ENCODE data around the gene HYAL2. TPM values are rescaled to one million over a fixed set of nuclear protein-coding genes. Genes with fewer than 3 reads are reported as not detected.

Gene HYAL2
- total and polyA plus RNA-seq, 10 of the 15 experiments (the other 5 are each of a cell fraction or from before 2014, with no cell fraction given) = 0.06 to 21.8 (median 12.7) TPM

- no peak for TF ChIP-seq ETV6 (conservative IDR thresholded peaks at IDR 0.05 in 1 of 2, IDR thresholded peaks at IDR 0.05 in 1 of 2; ENCODE audit: borderline replicate concordance in 1 of 2, low read depth in 1 of 2)
These were observed 51.1 kb downstream of the HYAL2 start (continued) for GRCh38 chr3:50271314-50271936.

- H3K27me3 ChIP-seq (replicated peaks in 1 of 2; ENCODE audit: control insufficient read depth in 2 of 2, insufficient read depth in 2 of 2, low read length in 1 of 2) = peaks cover 7 to 13% of the 10 kb centered on the region in 2 experiments; a peak in 3 of 4 replicates
- no peak overlapping the region for H3K27ac ChIP-seq (ENCODE audit: control insufficient read depth, insufficient read depth)
- SMC1A ChIA-PET (ENCODE audit: uncharacterized antibody, unreplicated experiment) = interaction anchor here (0.8 to 1.3 kb wide), 2 partner anchors 24 to 78 kb away, joined by 4 to 5 read pairs; no protein-coding TSS in a partner anchor
- no peak for TF ChIP-seq BCL11A (IDR thresholded peaks at IDR 0.05; ENCODE audit: low read depth, low read length)
- no peak for TF ChIP-seq CREM (IDR thresholded peaks at IDR 0.05; ENCODE audit: low read depth)
- TF ChIP-seq NFYB (IDR thresholded peaks at IDR 0.05; ENCODE audit: insufficient read depth, low read depth, low read length) = no peak
- TF ChIP-seq RELA (IDR thresholded peaks at IDR 0.05; ENCODE audit: borderline replicate concordance, partially characterized antibody) = no peak
- no peak for TF ChIP-seq PAX5 (IDR thresholded peaks at IDR 0.05; ENCODE audit: borderline replicate concordance, low read depth, low read length)
- no peak for TF ChIP-seq BHLHE40 (IDR thresholded peaks at IDR 0.05; ENCODE audit: borderline replicate concordance in 1 of 2, low read depth in 2 of 2, low read length in 1 of 2)
- TF ChIP-seq GATAD2B (conservative IDR thresholded peaks at IDR 0.05; ENCODE audit: low read depth) = no peak
- no peak for TF ChIP-seq POU2F2 (IDR thresholded peaks at IDR 0.05; ENCODE audit: borderline replicate concordance, low read depth, low read length)
- TF ChIP-seq ZBTB33 (IDR thresholded peaks at IDR 0.05) = no peak
- TF ChIP-seq RBBP5 (conservative IDR thresholded peaks at IDR 0.05) = no peak
- TF ChIP-seq MYB (IDR thresholded peaks at IDR 0.05; ENCODE audit: borderline replicate concordance, low read depth, low read length) = no peak
- no peak for TF ChIP-seq KAT2A (conservative IDR thresholded peaks at IDR 0.05; ENCODE audit: control insufficient read depth, low read depth, low read length)
- TF ChIP-seq RCOR1 (conservative IDR thresholded peaks at IDR 0.05; ENCODE audit: low read depth, low read length) = no peak
- TF ChIP-seq RAD21 (IDR thresholded peaks at IDR 0.05; ENCODE audit: insufficient read depth, low read depth, low read length) = no peak
- TF ChIP-seq RUNX3 (IDR thresholded peaks at IDR 0.05; ENCODE audit: low read length) = no peak
- no peak for TF ChIP-seq USF1 (IDR thresholded peaks at IDR 0.05; ENCODE audit: borderline replicate concordance, extremely low read length, insufficient read depth, low read depth, low read length)
- TF ChIP-seq KDM1A (IDR thresholded peaks at IDR 0.05; ENCODE audit: borderline replicate concordance) = no peak
- no peak for TF ChIP-seq SUZ12 (IDR thresholded peaks at IDR 0.05; ENCODE audit: unreplicated experiment)
- ATAC-seq (no peak), DNase-seq (ENCODE audit: low read depth, low spot score) (no peak), FAIRE-seq (no peak)
- H3K79me2 ChIP-seq (ENCODE audit: control insufficient read depth, insufficient read depth, low read length) = no peaks in the 10 kb centered on the region
- H4K20me1 ChIP-seq (ENCODE audit: control insufficient read depth, insufficient read depth) = no peaks in the 10 kb centered on the region
- H3K4me1 ChIP-seq (ENCODE audit: control insufficient read depth, insufficient read depth, low read length) = peaks cover 6% of the 10 kb centered on the region
- no peak overlapping the region for H3K9ac ChIP-seq (ENCODE audit: control insufficient read depth, insufficient read depth, low read length)
- in situ Hi-C loops (cut with MboI) (loop anchor here (5.0 kb wide), 2 partner anchors 73 to 148 kb away; no protein-coding TSS in a partner anchor), intact Hi-C loops (cut with micrococcal nuclease; ENCODE audit: unreplicated experiment) (no loop called here)
- no peak overlapping the region for H3K4me2 ChIP-seq (ENCODE audit: control insufficient read depth, insufficient read depth)
- WGBS (ENCODE audit: insufficient coverage, insufficient replicate concordance, low lambda C conversion rate, missing lambda C conversion rate) = 40% methylated on average over 19 of the region's 19 CpGs
- BruUV-seq (replicated peaks) = no TSS peak
- POLR2A ChIA-PET = no interaction called here
- CTCF ChIA-PET = interaction anchor here (1.0 to 3.1 kb wide), 8 partner anchors 10 to 150 kb away, joined by 3 to 24 read pairs (median 7); no protein-coding TSS in a partner anchor
- H2AFZ ChIP-seq (ENCODE audit: control insufficient read depth, low read depth, low read length) = no peak overlapping the region
- H3K4me3 ChIP-seq = no peak overlapping the region
- no peaks in the 10 kb centered on the region for H3K36me3 ChIP-seq (ENCODE audit: control insufficient read depth in 2 of 2, insufficient read depth in 2 of 2, low read length in 1 of 2)
- RAD21 ChIA-PET (ENCODE audit: unreplicated experiment) = interaction anchor here (3.5 kb wide), 1 partner anchor 44 kb away, joined by 23 read pairs; no protein-coding TSS in a partner anchor
- no peaks in the 10 kb centered on the region for H3K9me3 ChIP-seq (replicated peaks; ENCODE audit: control insufficient read depth, insufficient read depth, low read length)
These were observed 51.9 kb downstream of the HYAL2 start for GRCh38 chr3:50270422-50271224.
